A549 (cell line): ENCODE measurements around the gene KATNA1. TPM values are rescaled to one million over a fixed set of nuclear protein-coding genes. Genes with fewer than 3 reads are reported as not detected.
A peak's percentile ranks its signal among the peaks of the same experiment; 100 is the strongest.

ENCODE experiments used
- ATAC-seq, 2 experiments: fragments of 200-7000 bp in 1 of 2; fragments of >200 bp in 1 of 2; cut with Nextera tagmentation in 1 of 2; cut with Tn5 transposase in 1 of 2; 3 replicates each; pipeline versions ENCODE4 v1.8.0 to v1.9.1; 2018 to 2020; ENCODE audit warnings: mild to moderate bottlenecking in 1 of 2, moderate library complexity in 1 of 2
- CTCF ChIA-PET: fragments of 300-600 bp; sonication (Branson Sonifier 250); formaldehyde crosslinking; extraction: SDS; loops from one replicate; lab custom pipeline; 2021; ENCODE audit warnings: antibody characterized with exemption, inconsistent platforms; lab: Yijun Ruan, JAX
- POLR2A ChIA-PET: fragments of 350-600 bp; formaldehyde crosslinking; extraction: SDS; loops from one replicate; lab custom pipeline; 2021; ENCODE audit warnings: antibody characterized with exemption, inconsistent platforms; lab: Yijun Ruan, JAX
- DNase-seq, 2 experiments: peaks; one replicate each; pipeline versions ENCODE4 v3.0.0 to v3.0.0-alpha.2; 2011 to 2016; ENCODE audit warnings: low read depth in 1 of 2, low spot score in 1 of 2
- FAIRE-seq: peaks from 2 replicates; lab custom pipeline; 2011; peaks lifted over from hg19 to GRCh38; lab: Jason Lieb, UNC
- H3K27ac ChIP-seq, 2 experiments: fragments of >200 bp; sonication (Bioruptor Twin); formaldehyde crosslinking; 3 replicates each; pipeline ENCODE4 v1.5.1; 2016 to 2017
- H3K4me1 ChIP-seq: fragments of >200 bp; sonication (Bioruptor Twin); formaldehyde crosslinking; 3 replicates; pipeline ENCODE4 v1.6.1; 2016
- H3K4me2 ChIP-seq: fragments of >200 bp; sonication (Bioruptor Twin); formaldehyde crosslinking; 3 replicates; pipeline ENCODE4 v1.6.1; 2016
- H3K4me3 ChIP-seq: fragments of >200 bp; sonication (Bioruptor Twin); formaldehyde crosslinking; 3 replicates; pipeline ENCODE4 v1.5.1; 2016
- H3K9me3 ChIP-seq: fragments of >200 bp; sonication (Bioruptor Twin); formaldehyde crosslinking; 3 replicates; pipeline ENCODE4 v1.6.1; 2016
- FOSL2 ChIP-seq, 2 experiments: fragments of 450-650 bp in 1 of 2; fragments of >200 bp in 1 of 2; sonication (Bioruptor Twin) in 1 of 2; formaldehyde crosslinking; IDR thresholded peaks; 2 replicates each; pipeline versions ENCODE4 v1.5.0 to v1.6.1; 2016 to 2020; ENCODE audit warnings: mild to moderate bottlenecking in 1 of 2, moderate library complexity in 1 of 2
- FOXS1 ChIP-seq: fragments of 250-450 bp; sonication (Bioruptor Pico); IDR thresholded peaks from 2 replicates; pipeline ENCODE4 v1.5.0; 2020; ENCODE audit warnings: mild to moderate bottlenecking, moderate library complexity
- JUNB ChIP-seq: fragments of >200 bp; sonication (Bioruptor Twin); formaldehyde crosslinking; IDR thresholded peaks from 2 replicates; pipeline ENCODE4 v1.6.1; 2016
- KDM5A ChIP-seq: fragments of 200-600 bp; sonication (generic); IDR thresholded peaks from 2 replicates; pipeline ENCODE4 v1.6.1; 2016; ENCODE audit warnings: antibody characterized with exemption, mild to moderate bottlenecking
- NFE2L2 ChIP-seq: fragments of 150-350 bp; conservative IDR thresholded peaks from 2 replicates; pipeline ENCODE4 v1.6.1; 2014; ENCODE audit warnings: low read length
- RAD21 ChIP-seq, 2 experiments: fragments of >200 bp in 1 of 2; sonication (Bioruptor Twin) in 1 of 2; formaldehyde crosslinking in 1 of 2; IDR thresholded peaks in 1 of 2; conservative IDR thresholded peaks in 1 of 2; 2 replicates in 1 of 2; 3 replicates in 1 of 2; pipeline ENCODE4 v1.6.1; 2012 to 2018; ENCODE audit warnings: inconsistent platforms in 1 of 2
- SMC3 ChIP-seq: fragments of >200 bp; sonication (Bioruptor Twin); formaldehyde crosslinking; IDR thresholded peaks from 3 replicates; pipeline ENCODE4 v1.6.1; 2018; ENCODE audit warnings: inconsistent platforms
- WGBS: methylation state at CpG from one replicate; pipeline ENCODE4 v1.1.6; 2017; ENCODE audit errors: missing lambda C conversion rate; 5-methylcytosine and 5-hydroxymethylcytosine counted together
- polyA plus RNA-seq, 4 experiments: library from polyadenylated mRNA; depleted of rRNA in 3 of 4; stranded (reverse); fragments of >200 nt; fragmentation: RNase III in 1 of 4; extraction: RNeasy Plus Mini Kit Qiagen cat#74134 plus additional on column Dnase treatment in 1 of 4; gene quantifications; 2 replicates in 3 of 4; 3 replicates in 1 of 4; pipeline ENCODE4 v1.2.3, GENCODE V29; 2011 to 2017
- TF ChIP-seq, protein P1 (sequence below): fragments of 200-600 bp; sonication (generic); IDR thresholded peaks from 2 replicates; pipeline ENCODE4 v1.6.1; 2016; ENCODE audit warnings: antibody characterized with exemption, mild to moderate bottlenecking, moderate library complexity
- TF ChIP-seq, protein P2 (sequence below): fragments of >200 bp; sonication (Bioruptor Twin); formaldehyde crosslinking; IDR thresholded peaks from 2 replicates; pipeline ENCODE4 v1.6.1; 2016
- TF ChIP-seq, protein P3 (sequence below): fragments of >200 bp; sonication (Bioruptor Twin); formaldehyde crosslinking; IDR thresholded peaks from 3 replicates; pipeline ENCODE4 v1.6.1; 2016
- TF ChIP-seq, protein P4 (sequence below): IDR thresholded peaks from 2 replicates; pipeline ENCODE4 v1.6.1; 2012
- TF ChIP-seq, protein P5 (sequence below): fragments of >200 bp; sonication (Bioruptor Twin); formaldehyde crosslinking; IDR thresholded peaks from 3 replicates; pipeline ENCODE4 v1.5.1; 2016

The KATNA1 gene
- polyA plus RNA-seq, 2 of the 4 experiments (the other 2 are of a cell fraction): 9.4 to 27.0 TPM

DNA sequence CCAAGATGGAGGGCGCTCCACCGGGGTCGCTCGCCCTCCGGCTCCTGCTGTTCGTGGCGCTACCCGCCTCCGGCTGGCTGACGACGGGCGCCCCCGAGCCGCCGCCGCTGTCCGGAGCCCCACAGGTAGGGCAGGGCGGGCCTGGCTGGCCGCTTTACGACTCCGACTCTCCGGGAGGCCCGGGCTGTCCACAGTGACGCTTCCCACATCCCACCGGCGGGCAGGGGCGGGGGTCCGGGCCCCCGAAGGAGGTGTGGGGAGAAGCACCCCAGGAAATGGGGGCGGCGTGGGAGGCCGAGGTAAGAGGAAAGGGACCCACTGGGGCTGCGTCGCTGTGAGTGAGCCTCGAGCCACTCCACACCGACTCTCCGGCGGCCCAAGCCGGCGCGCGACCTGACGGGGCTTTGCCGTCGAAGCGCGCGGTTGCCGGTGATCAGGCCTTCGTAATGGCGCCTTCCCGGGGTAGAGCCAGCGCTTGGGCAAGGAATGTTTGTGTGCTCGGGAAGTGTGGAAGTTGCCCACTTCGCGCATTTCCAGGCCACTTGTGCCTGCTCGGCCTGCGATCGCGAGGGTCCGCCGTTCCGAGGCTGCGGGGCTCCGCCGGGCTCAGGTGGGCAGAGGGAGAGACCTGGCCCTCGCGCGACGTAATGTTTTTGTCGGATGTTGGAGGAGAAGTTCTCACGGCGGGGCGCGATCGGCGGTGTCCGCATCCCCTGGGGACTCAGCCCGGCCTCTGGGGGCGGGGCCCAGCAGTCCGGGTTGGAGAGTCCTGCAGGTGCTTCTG lies 81.9 kb downstream of the KATNA1 start (continued):
- TF ChIP-seq, protein P1, sequence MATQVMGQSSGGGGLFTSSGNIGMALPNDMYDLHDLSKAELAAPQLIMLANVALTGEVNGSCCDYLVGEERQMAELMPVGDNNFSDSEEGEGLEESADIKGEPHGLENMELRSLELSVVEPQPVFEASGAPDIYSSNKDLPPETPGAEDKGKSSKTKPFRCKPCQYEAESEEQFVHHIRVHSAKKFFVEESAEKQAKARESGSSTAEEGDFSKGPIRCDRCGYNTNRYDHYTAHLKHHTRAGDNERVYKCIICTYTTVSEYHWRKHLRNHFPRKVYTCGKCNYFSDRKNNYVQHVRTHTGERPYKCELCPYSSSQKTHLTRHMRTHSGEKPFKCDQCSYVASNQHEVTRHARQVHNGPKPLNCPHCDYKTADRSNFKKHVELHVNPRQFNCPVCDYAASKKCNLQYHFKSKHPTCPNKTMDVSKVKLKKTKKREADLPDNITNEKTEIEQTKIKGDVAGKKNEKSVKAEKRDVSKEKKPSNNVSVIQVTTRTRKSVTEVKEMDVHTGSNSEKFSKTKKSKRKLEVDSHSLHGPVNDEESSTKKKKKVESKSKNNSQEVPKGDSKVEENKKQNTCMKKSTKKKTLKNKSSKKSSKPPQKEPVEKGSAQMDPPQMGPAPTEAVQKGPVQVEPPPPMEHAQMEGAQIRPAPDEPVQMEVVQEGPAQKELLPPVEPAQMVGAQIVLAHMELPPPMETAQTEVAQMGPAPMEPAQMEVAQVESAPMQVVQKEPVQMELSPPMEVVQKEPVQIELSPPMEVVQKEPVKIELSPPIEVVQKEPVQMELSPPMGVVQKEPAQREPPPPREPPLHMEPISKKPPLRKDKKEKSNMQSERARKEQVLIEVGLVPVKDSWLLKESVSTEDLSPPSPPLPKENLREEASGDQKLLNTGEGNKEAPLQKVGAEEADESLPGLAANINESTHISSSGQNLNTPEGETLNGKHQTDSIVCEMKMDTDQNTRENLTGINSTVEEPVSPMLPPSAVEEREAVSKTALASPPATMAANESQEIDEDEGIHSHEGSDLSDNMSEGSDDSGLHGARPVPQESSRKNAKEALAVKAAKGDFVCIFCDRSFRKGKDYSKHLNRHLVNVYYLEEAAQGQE: no peak
- no peak for TF ChIP-seq NFE2L2
- TF ChIP-seq, protein P2, sequence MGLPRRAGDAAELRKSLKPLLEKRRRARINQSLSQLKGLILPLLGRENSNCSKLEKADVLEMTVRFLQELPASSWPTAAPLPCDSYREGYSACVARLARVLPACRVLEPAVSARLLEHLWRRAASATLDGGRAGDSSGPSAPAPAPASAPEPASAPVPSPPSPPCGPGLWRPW: no peak
- TF ChIP-seq, protein P3, sequence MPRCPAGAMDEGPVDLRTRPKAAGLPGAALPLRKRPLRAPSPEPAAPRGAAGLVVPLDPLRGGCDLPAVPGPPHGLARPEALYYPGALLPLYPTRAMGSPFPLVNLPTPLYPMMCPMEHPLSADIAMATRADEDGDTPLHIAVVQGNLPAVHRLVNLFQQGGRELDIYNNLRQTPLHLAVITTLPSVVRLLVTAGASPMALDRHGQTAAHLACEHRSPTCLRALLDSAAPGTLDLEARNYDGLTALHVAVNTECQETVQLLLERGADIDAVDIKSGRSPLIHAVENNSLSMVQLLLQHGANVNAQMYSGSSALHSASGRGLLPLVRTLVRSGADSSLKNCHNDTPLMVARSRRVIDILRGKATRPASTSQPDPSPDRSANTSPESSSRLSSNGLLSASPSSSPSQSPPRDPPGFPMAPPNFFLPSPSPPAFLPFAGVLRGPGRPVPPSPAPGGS: no peak

DNA sequence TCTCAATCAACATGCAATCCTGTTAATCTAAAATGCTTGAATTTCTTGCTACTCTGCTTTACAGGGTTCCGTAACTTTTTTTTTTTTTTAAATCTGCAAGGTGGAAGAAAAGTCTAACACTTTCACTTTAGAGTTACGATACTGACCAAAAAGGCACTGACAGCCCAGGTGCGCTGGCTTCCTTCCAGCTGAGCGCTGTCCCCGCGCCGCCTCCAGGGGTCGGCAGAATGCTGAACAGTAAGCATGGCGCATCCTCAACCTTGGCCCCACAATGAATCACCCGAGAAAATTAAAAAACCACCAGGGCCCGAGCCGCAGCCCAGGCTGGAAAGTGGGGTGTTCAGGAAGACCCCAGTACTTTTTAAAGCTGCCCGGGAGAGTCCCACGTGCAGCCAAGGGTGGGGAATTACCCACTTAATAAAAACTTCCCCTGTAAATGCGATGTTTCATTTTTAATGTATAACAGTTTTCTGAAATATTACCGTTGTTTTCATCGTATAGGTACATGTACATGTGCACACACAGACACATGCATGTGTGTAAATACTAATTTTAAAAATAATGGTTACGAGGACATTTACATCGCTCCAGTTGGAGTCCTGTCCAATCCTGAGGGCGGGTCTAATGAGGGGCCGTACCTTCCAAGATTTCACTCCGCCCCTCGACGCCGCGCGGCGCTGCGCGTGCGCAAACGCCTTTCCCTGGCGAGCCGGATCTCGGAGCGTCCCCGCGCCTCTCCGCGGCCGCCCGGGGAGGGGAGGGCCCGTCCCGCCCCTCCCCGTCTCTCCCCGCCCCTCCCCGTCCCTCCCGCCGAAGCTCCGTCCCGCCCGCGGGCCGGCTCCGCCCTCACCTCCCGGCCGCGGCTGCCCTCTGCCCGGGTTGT lies 82.7 kb downstream of the KATNA1 start, which contains the start of gene GINM1:
Gene GINM1, plus strand, starts transcription at position 849 of the 883 bp plus-strand sequence. CDS start 40 bp downstream, outside the sequence.
- 2% methylated on average over 32 of the region's 59 CpGs for WGBS
- POLR2A ChIA-PET: interaction anchor here (0.6 to 2.0 kb wide), 5 partner anchors 20 to 385 kb away, joined by 3 to 8 read pairs (median 3); partner anchors contain the start of genes PCMT1 and PPIL4
- no peak for FAIRE-seq
- Histone ChIP-seq H3K4me2 (peak within 1 kb of the TSS; percentile 97), H3K9me3 (no peaks in the 10 kb centered on the region), H3K27ac (peak within 1 kb of the TSS; percentile 93 to 97), H3K4me1 (peaks cover 32% of the 10 kb centered on the region), H3K4me3 (peak within 1 kb of the TSS; percentile 100)
- ATAC-seq: peak; percentile 90 to 92
- peak; percentile 87 to 92 for DNase-seq
- TF ChIP-seq RAD21 (conservative IDR thresholded peaks at IDR 0.05 in 1 of 2, IDR thresholded peaks at IDR 0.05 in 1 of 2) (peak; percentile 42 to 54), SMC3 (peak; percentile 46), JUNB (no peak), FOSL2 (IDR thresholded peaks at IDR 0.05) (no peak), FOSL2 (CRISPR knock-in tag; IDR thresholded peaks at IDR 0.05) (peak; percentile 48), KDM5A (no peak), FOXS1 (CRISPR knock-in tag) (no peak)
- TF ChIP-seq, protein P4, sequence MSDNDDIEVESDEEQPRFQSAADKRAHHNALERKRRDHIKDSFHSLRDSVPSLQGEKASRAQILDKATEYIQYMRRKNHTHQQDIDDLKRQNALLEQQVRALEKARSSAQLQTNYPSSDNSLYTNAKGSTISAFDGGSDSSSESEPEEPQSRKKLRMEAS: peak; percentile 48; the same call in 1 of the 2 replicates
- TF ChIP-seq, protein P5, sequence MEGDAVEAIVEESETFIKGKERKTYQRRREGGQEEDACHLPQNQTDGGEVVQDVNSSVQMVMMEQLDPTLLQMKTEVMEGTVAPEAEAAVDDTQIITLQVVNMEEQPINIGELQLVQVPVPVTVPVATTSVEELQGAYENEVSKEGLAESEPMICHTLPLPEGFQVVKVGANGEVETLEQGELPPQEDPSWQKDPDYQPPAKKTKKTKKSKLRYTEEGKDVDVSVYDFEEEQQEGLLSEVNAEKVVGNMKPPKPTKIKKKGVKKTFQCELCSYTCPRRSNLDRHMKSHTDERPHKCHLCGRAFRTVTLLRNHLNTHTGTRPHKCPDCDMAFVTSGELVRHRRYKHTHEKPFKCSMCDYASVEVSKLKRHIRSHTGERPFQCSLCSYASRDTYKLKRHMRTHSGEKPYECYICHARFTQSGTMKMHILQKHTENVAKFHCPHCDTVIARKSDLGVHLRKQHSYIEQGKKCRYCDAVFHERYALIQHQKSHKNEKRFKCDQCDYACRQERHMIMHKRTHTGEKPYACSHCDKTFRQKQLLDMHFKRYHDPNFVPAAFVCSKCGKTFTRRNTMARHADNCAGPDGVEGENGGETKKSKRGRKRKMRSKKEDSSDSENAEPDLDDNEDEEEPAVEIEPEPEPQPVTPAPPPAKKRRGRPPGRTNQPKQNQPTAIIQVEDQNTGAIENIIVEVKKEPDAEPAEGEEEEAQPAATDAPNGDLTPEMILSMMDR: peak; percentile 54
- CTCF ChIA-PET: interaction anchor here (1.0 to 1.2 kb wide), 3 partner anchors 15 to 22 kb away, joined by 3 to 5 read pairs (median 3); no protein-coding TSS in a partner anchor
